GM18508 (cell line): Measurements from ENCODE around the gene AGPAT2.

Experiments
- ATAC-seq: cut with Tn5 transposase; IDR thresholded peaks from one replicate; pipeline ENCODE4 v1.9.1; 2021; ENCODE audit warnings: moderate number of reproducible peaks; ENCODE audit not compliant: insufficient read depth, unreplicated experiment

Gene AGPAT2

GRCh38 chr9:136686794-136687711 is at the start of gene AGPAT2:
AGPAT2 (minus strand) TSS chr9:136687457; CDS start chr9:136687357, 100 bp downstream.
- no peak for ATAC-seq

- ATAC-seq = no peak
Measured at GRCh38 chr9:136735812-136736480, 48.7 kb upstream of the AGPAT2 start.

- no peak for ATAC-seq
Measured at GRCh38 chr9:136734837-136735496, 47.7 kb upstream of the AGPAT2 start.

- no peak for ATAC-seq
Measured at GRCh38 chr9:136733611-136734010, 46.4 kb upstream of the AGPAT2 start.

GRCh38 chr9:136732444-136733178 is 45.4 kb upstream of the AGPAT2 start:
- ATAC-seq = no peak

- no peak for ATAC-seq
Measured at GRCh38 chr9:136729926-136730325, 42.7 kb upstream of the AGPAT2 start.

GRCh38 chr9:136729144-136729543 is 41.9 kb upstream of the AGPAT2 start:
- no peak for ATAC-seq

- ATAC-seq = no peak
Measured at GRCh38 chr9:136728548-136729123, 41.4 kb upstream of the AGPAT2 start.

GRCh38 chr9:136728080-136728547 is 40.9 kb upstream of the AGPAT2 start:
- ATAC-seq = no peak

- no peak for ATAC-seq
Measured at GRCh38 chr9:136726631-136727191, 39.5 kb upstream of the AGPAT2 start.

GRCh38 chr9:136726118-136726517 is 38.9 kb upstream of the AGPAT2 start:
- no peak for ATAC-seq

- ATAC-seq = no peak
Measured at GRCh38 chr9:136725612-136726011, 38.4 kb upstream of the AGPAT2 start.

GRCh38 chr9:136724772-136725171 is 37.5 kb upstream of the AGPAT2 start:
- no peak for ATAC-seq

GRCh38 chr9:136723989-136724388 is 36.7 kb upstream of the AGPAT2 start:
- no peak for ATAC-seq

GRCh38 chr9:136723362-136723976 is 36.2 kb upstream of the AGPAT2 start:
- no peak for ATAC-seq

GRCh38 chr9:136722969-136723356 is 35.7 kb upstream of the AGPAT2 start:
- no peak for ATAC-seq

GRCh38 chr9:136722093-136722968 is 35.1 kb upstream of the AGPAT2 start:
- no peak for ATAC-seq
